Left hindlimb (tissue), 1 donor: ENCODE data around the gene RAB40C.

Experiments
- DNase-seq: peaks from one replicate; pipeline ENCODE4 v3.0.0-alpha.2; 2018

RAB40C gene

GRCh38 chr16:671353-672131 lies 81.7 kb downstream of the RAB40C start:
- DNase-seq: no peak

DNA sequence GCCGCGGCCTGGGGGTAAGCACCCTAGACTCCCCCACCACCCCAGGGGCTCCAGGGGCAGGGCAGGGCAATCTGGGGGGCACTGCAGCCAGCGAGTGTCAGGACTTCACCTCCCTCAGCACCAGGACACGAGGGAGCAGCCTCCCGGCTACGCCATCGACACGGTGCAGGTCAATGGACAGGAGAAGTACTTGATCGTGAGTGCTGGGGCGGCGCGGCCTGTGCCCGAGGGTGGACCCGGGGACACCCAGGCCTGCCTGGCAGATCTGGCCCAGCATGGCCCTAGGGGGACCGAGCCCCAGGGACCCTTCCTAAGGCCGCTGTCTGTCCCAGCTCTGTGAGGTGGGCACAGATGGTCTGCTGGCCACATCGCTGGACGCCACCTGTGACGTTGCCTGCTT lies 82.5 kb downstream of the RAB40C start:
- no peak for DNase-seq

- no peak for DNase-seq
Measured at GRCh38 chr16:672851-673250, 83.0 kb downstream of the RAB40C start.

DNA sequence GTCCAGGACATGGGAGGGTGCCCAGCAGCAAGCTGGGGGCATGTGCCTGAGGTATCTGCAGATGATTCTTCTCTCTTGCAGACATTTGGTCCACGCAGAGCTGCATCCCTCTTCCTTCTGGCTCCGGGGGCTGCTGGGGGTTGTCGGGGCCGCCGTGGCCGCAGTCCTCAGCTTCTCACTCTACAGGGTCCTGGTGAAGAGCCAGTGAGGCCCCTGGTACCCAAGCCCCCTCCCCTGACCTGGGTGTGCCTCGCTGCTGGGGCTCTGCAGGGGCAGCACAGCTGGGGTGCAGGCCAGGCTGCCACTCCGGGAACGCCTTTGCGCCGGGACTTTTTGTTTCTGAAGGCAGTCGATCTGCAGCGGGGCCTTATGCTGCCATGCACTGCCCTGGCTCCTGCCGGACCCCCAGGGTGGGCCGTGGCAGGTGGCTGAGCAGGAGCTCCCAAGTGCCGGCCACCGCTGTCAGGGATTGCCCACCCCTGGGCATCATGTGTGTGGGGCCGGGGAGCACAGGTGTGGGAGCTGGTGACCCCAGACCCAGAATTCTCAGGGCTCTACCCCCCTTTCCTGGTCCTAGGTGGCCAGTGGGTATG lies 83.6 kb downstream of the RAB40C start:
- DNase-seq: no peak

DNA sequence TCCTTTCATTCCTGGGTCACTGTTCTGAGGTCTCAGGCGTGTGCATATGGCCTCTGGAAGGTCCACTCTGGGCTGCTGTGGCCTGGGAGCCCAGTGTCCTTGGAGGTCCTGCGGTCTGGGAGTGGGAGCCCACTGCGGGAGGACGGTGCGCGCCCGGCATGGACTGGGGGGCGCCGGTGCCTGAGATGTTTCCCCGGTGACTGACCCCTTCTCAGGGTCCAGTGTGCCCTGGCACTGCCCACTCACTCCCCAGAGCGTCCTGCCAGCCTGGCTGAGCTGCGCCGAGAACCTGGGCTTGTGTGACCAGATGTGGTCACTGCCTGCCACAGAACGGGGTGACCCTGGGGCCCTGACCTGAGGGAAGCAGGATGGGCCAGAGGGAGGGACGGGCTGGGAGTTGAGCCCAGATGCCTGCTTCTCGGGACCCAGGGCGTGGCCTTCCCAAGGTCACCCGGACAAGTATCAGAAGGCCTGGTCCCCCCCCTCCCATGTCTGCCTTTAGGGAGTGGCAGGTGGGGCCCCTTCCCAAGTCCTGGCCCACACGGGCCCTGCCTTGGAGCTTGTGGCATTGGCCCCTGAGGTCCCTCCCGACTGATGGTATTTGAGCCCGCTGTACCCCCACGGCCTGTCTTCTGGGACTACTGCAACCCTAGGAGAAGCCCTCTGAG lies 84.5 kb downstream of the RAB40C start:
- DNase-seq: no peak

GRCh38 chr16:674968-675883 lies 85.4 kb downstream of the RAB40C start, which contains the start of gene RHBDL1:
TSS of gene RHBDL1 (plus strand) at chr16:675671. CDS start at chr16:675791, 120 bp downstream.
- no peak for DNase-seq

- no peak for DNase-seq
Measured at GRCh38 chr16:675884-676564, 86.2 kb downstream of the RAB40C start.

- DNase-seq: no peak
Measured at GRCh38 chr16:676565-676902, 86.7 kb downstream of the RAB40C start.

- no peak for DNase-seq
Measured at GRCh38 chr16:676913-677312, 87.0 kb downstream of the RAB40C start.

DNA sequence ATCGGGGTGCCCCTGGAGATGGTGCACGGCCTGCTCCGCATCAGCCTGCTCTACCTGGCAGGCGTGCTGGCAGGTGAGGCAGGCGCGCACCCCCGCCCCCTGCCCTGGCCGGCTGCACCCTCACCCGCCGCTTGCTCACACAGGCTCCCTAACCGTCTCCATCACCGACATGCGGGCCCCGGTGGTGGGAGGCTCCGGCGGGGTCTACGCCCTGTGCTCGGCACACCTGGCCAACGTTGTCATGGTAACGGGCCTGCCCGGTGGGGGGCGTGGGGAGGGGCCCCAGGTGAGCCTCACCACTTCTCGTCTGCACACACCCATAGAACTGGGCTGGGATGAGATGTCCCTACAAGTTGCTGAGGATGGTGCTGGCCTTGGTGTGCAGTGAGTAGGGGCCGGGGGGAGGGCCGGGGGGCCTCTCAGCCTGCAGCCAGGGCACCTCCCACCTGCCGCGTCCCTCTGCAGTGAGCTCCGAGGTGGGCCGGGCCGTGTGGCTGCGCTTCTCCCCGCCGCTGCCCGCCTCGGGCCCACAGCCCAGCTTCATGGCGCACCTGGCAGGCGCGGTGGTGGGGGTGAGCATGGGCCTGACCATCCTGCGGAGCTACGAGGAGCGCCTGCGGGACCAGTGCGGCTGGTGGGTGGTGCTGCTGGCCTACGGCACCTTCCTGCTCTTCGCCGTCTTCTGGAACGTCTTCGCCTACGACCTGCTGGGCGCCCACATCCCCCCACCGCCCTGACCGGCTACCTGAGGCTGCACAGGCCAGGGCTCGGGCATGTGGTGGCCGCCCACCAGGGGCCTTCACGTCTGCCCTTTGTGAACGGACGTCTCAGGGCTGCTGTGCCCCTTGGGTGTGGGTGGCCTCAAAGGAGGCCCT lies 87.7 kb downstream of the RAB40C start:
- no peak for DNase-seq

GRCh38 chr16:678209-678857 lies 88.5 kb downstream of the RAB40C start:
- DNase-seq: no peak
